Panc1 (cell line): ENCODE data around the gene PGA5. TPM values are rescaled to one million over a fixed set of nuclear protein-coding genes. Genes with fewer than 3 reads are reported as not detected.
"Not testable (repeated sequence)": the region's sequence is repeated elsewhere in the genome, so short reads cannot be mapped to it uniquely, and the experiment has no call there.

Source experiments
- ATAC-seq: fragments of 200-7000 bp; cut with Tn5 transposase; 2 replicates; pipeline ENCODE4 v1.9.1; 2020; ENCODE audit warnings: mild to moderate bottlenecking, moderate library complexity
- BruUV-seq: library from RNA; stranded (reverse); fragments of 400-500 nt; replicated peaks from 2 replicates; lab custom pipeline; 2021; lab: Mats Ljungman, UMichigan
- CTCF ChIA-PET: fragments of 300-600 bp; sonication (Branson Sonifier 250); formaldehyde crosslinking; loops from one replicate; lab custom pipeline; 2022; ENCODE audit warnings: antibody characterized with exemption; lab: Charles Lee
- POLR2A ChIA-PET: fragments of 300-600 bp; sonication (Branson Sonifier 250); formaldehyde crosslinking; loops from one replicate; lab custom pipeline; 2022; ENCODE audit warnings: antibody characterized with exemption; lab: Charles Lee
- DNase-seq: peaks from one replicate; pipeline ENCODE4 v3.0.0-alpha.2; 2010; ENCODE audit warnings: low read depth, low spot score
- H3K27ac ChIP-seq: 2 replicates; pipeline ENCODE4 v1.5.1; 2011; ENCODE audit warnings: mild to moderate bottlenecking, low read length, inconsistent platforms
- H3K27me3 ChIP-seq: fragments of 200-500 bp; sonication (Bioruptor generic); 2 replicates; pipeline ENCODE4 v1.6.0; 2014; ENCODE audit warnings: low read length, inconsistent platforms; ENCODE audit not compliant: control insufficient read depth, insufficient read depth
- H3K36me3 ChIP-seq: fragments of 200-500 bp; sonication (Bioruptor generic); 2 replicates; pipeline ENCODE4 v1.5.1; 2014; ENCODE audit warnings: inconsistent platforms, mild to moderate bottlenecking, low read length, moderate library complexity; ENCODE audit not compliant: control insufficient read depth, insufficient read depth
- H3K4me1 ChIP-seq: 2 replicates; pipeline ENCODE4 v1.5.1; 2011; ENCODE audit warnings: inconsistent platforms, mild to moderate bottlenecking, low read length, moderate library complexity; ENCODE audit not compliant: control insufficient read depth, insufficient read depth
- H3K4me3 ChIP-seq, 2 experiments: 2 replicates each; pipeline ENCODE4 v1.5.1; 2011 to 2012; ENCODE audit warnings: low read depth in 2 of 2, low read length in 2 of 2, mild to moderate bottlenecking in 2 of 2, inconsistent platforms in 1 of 2, moderate library complexity in 1 of 2
- H3K9me3 ChIP-seq: fragments of 200-500 bp; sonication (Bioruptor generic); 2 replicates; pipeline ENCODE4 v1.5.1; 2014; ENCODE audit warnings: low read depth, mild to moderate bottlenecking, inconsistent platforms, low read length, moderate library complexity; ENCODE audit not compliant: control insufficient read depth, insufficient read depth
- in situ Hi-C: cut with HindIII; loops from 2 replicates; pipeline ENCODE4 v1.10.0; 2016; ENCODE audit warnings: low sequenced_read_pairs, low pct_unique_long_range_greater_than_20kb
- intact Hi-C: fragments of 100-400 bp; cut with micrococcal nuclease; formaldehyde crosslinking; loops from one replicate; pipeline ENCODE4 v1.10.0; 2022; ENCODE audit not compliant: unreplicated experiment
- total RNA-seq: library from RNA; stranded (reverse); gene quantifications from one replicate; pipeline ENCODE4 v1.2.1, GENCODE V29; 2021; ENCODE audit not compliant: unreplicated experiment

Gene PGA5
- total RNA-seq, 1 experiment from 2014 or later = not detected

GRCh38 chr11:61240288-61240687, 687 bp upstream of the PGA5 start:
- H3K4me3 ChIP-seq, intact Hi-C loops, H3K27me3 ChIP-seq, H3K9me3 ChIP-seq, H3K36me3 ChIP-seq, BruUV-seq, POLR2A ChIA-PET, CTCF ChIA-PET, H3K27ac ChIP-seq, ATAC-seq, in situ Hi-C loops, H3K4me1 ChIP-seq, DNase-seq: not testable (repeated sequence)

DNA sequence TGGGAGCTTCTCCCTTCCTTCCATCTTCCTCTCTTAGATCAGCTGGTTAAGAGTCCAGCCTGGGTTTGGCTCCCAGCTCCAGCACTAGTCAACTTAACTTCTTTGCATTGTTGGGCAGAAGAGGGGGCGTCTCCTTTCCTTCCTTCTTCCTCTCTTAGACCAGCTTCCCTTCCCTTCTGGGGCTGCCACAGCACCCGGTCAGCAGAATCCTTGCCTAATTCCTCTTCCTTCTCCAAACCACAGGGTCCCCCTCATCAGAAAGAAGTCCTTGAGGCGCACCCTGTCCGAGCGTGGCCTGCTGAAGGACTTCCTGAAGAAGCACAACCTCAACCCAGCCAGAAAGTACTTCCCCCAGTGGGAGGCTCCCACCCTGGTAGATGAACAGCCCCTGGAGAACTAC, 551 bp downstream of the PGA5 start:
- H3K9me3 ChIP-seq, H3K4me3 ChIP-seq, H3K4me1 ChIP-seq, BruUV-seq, CTCF ChIA-PET, POLR2A ChIA-PET, H3K27ac ChIP-seq, H3K27me3 ChIP-seq, ATAC-seq, DNase-seq, in situ Hi-C loops, intact Hi-C loops, H3K36me3 ChIP-seq: not testable (repeated sequence)

GRCh38 chr11:61245284-61245964, 4.4 kb downstream of the PGA5 start:
- H3K36me3 ChIP-seq, H3K4me1 ChIP-seq, ATAC-seq, in situ Hi-C loops, H3K27me3 ChIP-seq, POLR2A ChIA-PET, CTCF ChIA-PET, H3K9me3 ChIP-seq, DNase-seq, H3K27ac ChIP-seq, intact Hi-C loops, H3K4me3 ChIP-seq, BruUV-seq: not testable (repeated sequence)

- H3K36me3 ChIP-seq, ATAC-seq, POLR2A ChIA-PET, DNase-seq, H3K27ac ChIP-seq, intact Hi-C loops, H3K4me1 ChIP-seq, BruUV-seq, H3K4me3 ChIP-seq, in situ Hi-C loops, CTCF ChIA-PET, H3K9me3 ChIP-seq, H3K27me3 ChIP-seq: not testable (repeated sequence)
Measured at GRCh38 chr11:61248071-61248470, 7.1 kb downstream of the PGA5 start.

DNA sequence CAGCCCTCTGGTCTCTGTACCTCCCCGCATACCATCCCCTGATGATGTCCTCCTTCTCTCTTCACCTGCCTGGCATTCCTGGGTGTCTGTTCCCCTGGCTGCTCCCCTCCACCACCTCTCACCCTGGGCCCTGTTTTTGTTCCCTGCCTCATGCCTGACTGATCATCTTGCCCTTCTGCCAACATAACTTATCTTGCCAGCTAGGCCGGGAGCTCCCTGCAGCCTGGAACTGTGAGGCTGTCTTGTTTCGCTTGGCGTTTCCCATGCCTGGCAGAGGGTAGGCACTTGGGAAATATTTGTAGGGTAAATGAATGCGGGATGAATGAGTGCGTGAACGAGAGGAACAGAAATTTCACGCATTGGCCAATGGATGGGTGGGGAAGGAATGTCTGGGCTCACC, 8.2 kb downstream of the PGA5 start:
- H3K27ac ChIP-seq, H3K4me1 ChIP-seq, intact Hi-C loops, H3K27me3 ChIP-seq, in situ Hi-C loops, H3K9me3 ChIP-seq, H3K36me3 ChIP-seq, POLR2A ChIA-PET, H3K4me3 ChIP-seq, DNase-seq, BruUV-seq, ATAC-seq, CTCF ChIA-PET: not testable (repeated sequence)

DNA sequence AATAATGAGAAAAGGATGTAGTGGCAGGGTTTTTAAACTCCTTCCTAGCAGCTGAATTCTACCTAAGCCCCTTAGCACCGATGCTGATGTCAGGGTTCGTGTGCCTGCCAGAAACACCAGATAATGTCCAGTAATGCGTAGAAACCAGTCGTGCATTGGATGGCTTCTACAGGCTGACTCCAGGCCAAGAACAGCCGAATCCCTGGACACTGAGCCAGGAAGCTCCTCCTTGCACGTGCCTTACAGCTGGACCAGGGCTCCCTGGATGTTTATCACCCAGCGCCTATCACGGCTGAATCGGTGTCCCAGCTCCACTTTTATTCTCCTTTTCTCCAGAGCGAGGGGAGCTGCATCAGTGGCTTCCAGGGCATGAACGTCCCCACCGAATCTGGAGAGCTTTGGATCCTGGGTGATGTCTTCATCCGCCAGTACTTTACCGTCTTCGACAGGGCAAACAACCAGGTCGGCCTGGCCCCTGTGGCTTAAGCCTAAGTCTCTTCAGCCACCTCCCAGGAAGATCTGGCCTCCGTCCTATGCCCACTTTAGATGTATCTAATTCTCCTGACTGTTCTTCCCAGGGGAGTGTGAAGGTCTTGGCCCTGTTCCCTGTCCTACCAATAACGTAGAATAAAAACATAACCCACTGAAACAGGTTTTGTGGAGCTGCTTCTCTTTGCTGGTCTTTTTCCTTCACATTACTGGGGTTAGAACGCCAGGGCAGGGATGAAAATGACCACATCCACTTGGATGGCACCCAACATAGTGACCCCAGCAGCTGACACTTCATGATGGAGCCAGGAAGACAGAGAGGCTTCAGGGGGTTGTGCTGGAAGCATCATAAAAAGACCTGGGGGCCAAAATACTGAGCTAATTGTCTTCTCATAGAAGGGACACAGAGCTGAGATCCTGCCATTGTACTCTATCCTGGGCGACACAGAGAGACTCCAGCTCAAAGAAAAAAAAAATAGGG, 10.1 kb downstream of the PGA5 start:
- ATAC-seq, H3K4me1 ChIP-seq, H3K27me3 ChIP-seq, H3K27ac ChIP-seq, H3K9me3 ChIP-seq, BruUV-seq, H3K36me3 ChIP-seq, H3K4me3 ChIP-seq, DNase-seq, intact Hi-C loops, POLR2A ChIA-PET, in situ Hi-C loops: not testable (repeated sequence)
- CTCF ChIA-PET = interaction anchor here (0.6 to 1.0 kb wide), 3 partner anchors 29 to 98 kb away, joined by 3 to 19 read pairs (median 8); no protein-coding TSS in a partner anchor

DNA sequence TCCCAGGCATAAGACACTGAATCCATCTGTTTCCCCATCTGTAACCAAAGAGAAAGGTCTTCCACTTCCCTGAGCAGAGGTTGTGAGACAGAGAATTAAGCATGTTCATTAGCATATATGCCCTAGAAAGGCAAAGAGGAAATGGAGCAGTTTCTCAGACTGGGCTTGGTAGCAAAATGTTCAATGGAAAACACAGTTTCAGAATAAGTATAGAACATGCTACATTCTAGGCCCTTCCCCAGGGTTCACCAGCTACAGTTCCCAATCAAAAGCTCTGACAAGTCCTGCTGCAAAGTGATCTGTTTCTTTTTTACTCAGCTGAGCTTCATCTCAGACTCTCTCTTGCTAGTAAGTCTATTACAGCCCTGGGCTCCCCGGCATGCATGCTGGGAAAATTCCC, 11.4 kb downstream of the PGA5 start:
- ATAC-seq, H3K9me3 ChIP-seq, H3K27ac ChIP-seq, H3K4me3 ChIP-seq, intact Hi-C loops, in situ Hi-C loops, H3K27me3 ChIP-seq, H3K36me3 ChIP-seq, BruUV-seq, H3K4me1 ChIP-seq, DNase-seq: not testable (repeated sequence)
- POLR2A ChIA-PET = interaction anchor here (0.6 kb wide), 1 partner anchor 15 kb away, joined by 4 read pairs; no protein-coding TSS in a partner anchor
- CTCF ChIA-PET = interaction anchor here (1.0 kb wide), 1 partner anchor 28 kb away, joined by 3 read pairs; no protein-coding TSS in a partner anchor
